Stimulated activated naive CD8-positive, alpha-beta T cell treated with anti-CD3 and anti-CD28 coated beads, Interleukin-15, Interleukin-2, amounts not matched to agents 100 ng/mL and 50 ng/mL, for 24 hours (primary cell): ENCODE measurements around the gene SLC8A3.

Source experiments
- H3K27ac Mint-ChIP-seq: one replicate; pipeline ENCODE4 v1.8.0; 2021; ENCODE audit warnings: mild to moderate bottlenecking, mixed read lengths
- H3K27me3 Mint-ChIP-seq: one replicate; pipeline ENCODE4 v1.8.0; 2021; ENCODE audit warnings: mixed read lengths
- H3K36me3 Mint-ChIP-seq: one replicate; pipeline ENCODE4 v1.8.0; 2021; ENCODE audit warnings: low read depth, mixed read lengths
- H3K4me1 Mint-ChIP-seq: one replicate; pipeline ENCODE4 v1.8.0; 2021; ENCODE audit warnings: low read depth, mixed read lengths
- H3K4me3 Mint-ChIP-seq: one replicate; pipeline ENCODE4 v1.8.0; 2021; ENCODE audit warnings: mild to moderate bottlenecking, mixed read lengths
- H3K9me3 Mint-ChIP-seq: one replicate; pipeline ENCODE4 v1.8.0; 2021; ENCODE audit warnings: mixed read lengths

Gene SLC8A3

DNA sequence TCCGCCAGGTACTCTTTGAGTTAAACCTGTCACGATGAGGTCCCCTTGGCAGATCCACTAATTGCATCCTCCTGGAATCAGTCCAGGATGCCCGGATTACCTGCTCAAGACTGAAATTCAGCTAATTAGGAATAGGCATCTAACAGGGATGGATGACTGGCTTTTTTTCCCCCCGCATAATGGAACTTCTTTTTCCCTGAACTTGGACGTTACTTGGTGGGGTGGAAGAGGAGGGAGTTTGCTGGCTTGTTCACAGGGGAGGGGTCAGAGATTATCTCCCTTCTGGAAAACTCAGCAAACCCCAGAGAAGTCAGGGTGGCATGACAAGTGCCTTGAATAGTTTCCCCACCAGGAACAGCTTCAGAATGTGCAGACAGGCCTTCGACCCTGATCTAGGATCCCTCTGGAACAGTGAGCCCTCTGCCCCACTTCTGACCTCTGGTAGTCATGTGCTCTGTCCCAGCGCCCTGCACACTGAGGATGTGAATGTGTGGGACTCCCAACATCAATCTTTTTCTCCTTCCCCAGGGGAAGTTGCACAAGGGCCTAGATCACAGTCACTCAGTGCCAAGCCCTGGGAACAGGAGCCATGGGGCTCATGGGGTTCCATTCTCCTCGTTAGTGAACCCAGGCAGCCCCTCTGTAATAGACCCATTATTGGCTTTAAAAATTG, 167.1 kb downstream of the SLC8A3 start:
- Mint-ChIP-seq H3K27ac (no peak overlapping the region), H3K27me3 (no peaks in the 10 kb centered on the region), H3K36me3 (no peaks in the 10 kb centered on the region), H3K4me1 (peaks cover 14% of the 10 kb centered on the region), H3K9me3 (no peaks in the 10 kb centered on the region), H3K4me3 (no peak overlapping the region)

GRCh38 chr14:70020352-70021170, 168.2 kb downstream of the SLC8A3 start:
- H3K4me3 Mint-ChIP-seq: no peak overlapping the region
- H3K36me3 Mint-ChIP-seq: no peaks in the 10 kb centered on the region

GRCh38 chr14:70019695-70020094, 169.1 kb downstream of the SLC8A3 start:
- Mint-ChIP-seq H3K27me3 (peaks cover 8% of the 10 kb centered on the region), H3K36me3 (no peaks in the 10 kb centered on the region), H3K4me1 (peaks cover 14% of the 10 kb centered on the region), H3K9me3 (no peaks in the 10 kb centered on the region), H3K27ac (no peak overlapping the region), H3K4me3 (no peak overlapping the region)

More at GRCh38 chr14:70020352-70021170, 168.2 kb downstream of the SLC8A3 start:
- Mint-ChIP-seq H3K27ac (no peak overlapping the region), H3K9me3 (no peaks in the 10 kb centered on the region), H3K27me3 (peaks cover 2% of the 10 kb centered on the region), H3K4me1 (peaks cover 14% of the 10 kb centered on the region)

DNA sequence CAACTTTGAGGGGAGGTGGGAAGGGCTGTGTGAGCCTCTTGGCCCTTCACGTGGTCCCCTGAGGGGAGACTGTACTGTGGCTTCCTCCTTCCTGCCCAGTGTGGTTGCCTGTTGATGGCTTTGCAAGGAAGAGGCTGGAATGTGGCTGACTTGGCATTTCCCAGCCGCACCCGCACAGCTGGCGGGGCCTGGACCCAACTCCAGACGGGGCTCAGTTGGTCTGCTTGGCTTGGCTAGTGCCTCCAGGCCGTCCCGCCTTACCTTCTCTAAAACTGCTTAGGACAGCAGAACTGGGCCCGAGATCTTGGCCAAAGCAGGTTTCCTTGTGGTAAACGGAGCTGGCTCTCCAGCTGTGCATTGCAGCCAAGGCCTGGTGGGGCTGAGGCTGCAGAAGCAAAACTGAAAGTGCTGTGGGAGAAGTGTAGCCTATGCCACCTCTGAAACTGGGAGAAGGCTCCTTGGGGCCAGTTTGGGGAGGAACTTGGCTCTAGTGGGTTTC, 170.0 kb downstream of the SLC8A3 start:
- H3K4me3 Mint-ChIP-seq: no peak overlapping the region
- H3K27ac Mint-ChIP-seq: no peak overlapping the region
- peaks cover 8% of the 10 kb centered on the region for H3K27me3 Mint-ChIP-seq

GRCh38 chr14:70018230-70018629, 170.5 kb downstream of the SLC8A3 start:
- H3K9me3 Mint-ChIP-seq: no peaks in the 10 kb centered on the region
- H3K4me1 Mint-ChIP-seq: peaks cover 14% of the 10 kb centered on the region
- peaks cover 8% of the 10 kb centered on the region for H3K27me3 Mint-ChIP-seq
- no peak overlapping the region for H3K4me3 Mint-ChIP-seq
- H3K36me3 Mint-ChIP-seq: no peaks in the 10 kb centered on the region
- no peak overlapping the region for H3K27ac Mint-ChIP-seq

More for the DNA sequence above, 170.0 kb downstream of the SLC8A3 start:
- H3K36me3 Mint-ChIP-seq: no peaks in the 10 kb centered on the region
- peaks cover 14% of the 10 kb centered on the region for H3K4me1 Mint-ChIP-seq
- H3K9me3 Mint-ChIP-seq: no peaks in the 10 kb centered on the region

DNA sequence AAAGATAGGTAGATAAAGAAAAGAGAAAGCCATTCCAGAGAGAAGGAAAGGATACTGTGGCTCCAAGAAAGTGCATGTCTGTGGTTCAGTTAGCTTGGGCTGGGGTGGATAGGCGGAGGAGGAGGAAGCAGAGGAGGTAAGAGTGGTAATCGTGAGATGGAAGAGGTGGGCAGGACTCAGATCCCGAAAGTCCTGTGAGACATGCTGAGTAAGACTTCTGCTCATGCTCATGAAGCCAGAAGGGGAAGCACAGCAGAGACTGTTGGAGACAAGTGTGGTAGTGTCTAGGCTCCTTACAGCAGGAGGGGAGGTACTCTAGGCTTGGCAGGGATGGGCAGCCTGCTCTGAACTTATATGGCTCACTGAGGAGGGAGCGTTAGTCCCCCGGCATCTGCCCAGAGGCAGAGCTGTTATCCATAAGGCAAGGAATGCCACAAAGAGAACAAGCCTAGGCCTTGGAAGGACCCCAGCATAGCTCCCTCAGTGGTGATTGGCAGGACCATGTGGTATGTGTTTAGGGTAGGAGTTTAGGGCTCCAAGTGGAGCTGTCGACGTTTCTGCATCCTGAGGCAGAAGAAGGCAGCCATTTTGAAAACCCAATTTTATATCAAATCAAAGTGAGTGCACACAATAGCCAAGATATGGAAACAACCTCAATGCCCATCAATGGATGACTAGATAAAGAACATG, 174.2 kb downstream of the SLC8A3 start:
- H3K27ac Mint-ChIP-seq: no peak overlapping the region
- no peaks in the 10 kb centered on the region for H3K9me3 Mint-ChIP-seq
- no peaks in the 10 kb centered on the region for H3K36me3 Mint-ChIP-seq
- H3K4me1 Mint-ChIP-seq: peaks cover 14% of the 10 kb centered on the region
- H3K27me3 Mint-ChIP-seq: peaks cover 8% of the 10 kb centered on the region
- no peak overlapping the region for H3K4me3 Mint-ChIP-seq

DNA sequence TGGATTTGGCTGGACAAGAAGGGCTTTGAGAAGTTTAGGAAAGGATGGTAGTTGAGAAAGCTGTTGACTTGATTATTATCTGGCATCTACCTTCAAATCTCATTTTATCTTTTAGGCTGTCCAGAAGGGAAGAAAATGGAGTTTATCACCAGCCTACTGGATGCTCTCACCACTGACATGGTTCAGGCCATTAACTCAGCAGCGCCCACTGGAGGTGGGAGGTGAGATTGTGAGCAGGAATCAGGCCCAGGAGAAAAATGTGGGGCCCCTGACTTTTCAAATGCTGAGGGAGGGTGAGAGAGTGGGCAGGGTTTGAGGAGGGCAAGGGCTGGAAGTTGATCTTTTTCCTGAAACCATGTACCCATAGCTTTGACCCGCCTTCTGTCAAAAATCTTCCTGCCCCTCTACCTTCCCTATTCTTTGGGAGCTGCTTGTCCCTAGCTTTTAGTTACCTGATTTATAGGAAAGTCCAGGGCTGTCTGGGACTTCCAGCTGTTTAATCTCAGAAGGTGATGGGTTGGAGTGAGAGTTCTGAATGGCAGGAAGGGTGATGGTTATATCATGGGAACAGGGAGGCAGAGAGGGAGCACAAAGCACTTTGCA, 175.4 kb downstream of the SLC8A3 start:
- Mint-ChIP-seq H3K36me3 (no peaks in the 10 kb centered on the region), H3K4me3 (no peak overlapping the region), H3K9me3 (no peaks in the 10 kb centered on the region), H3K4me1 (peaks cover 8% of the 10 kb centered on the region), H3K27ac (no peak overlapping the region), H3K27me3 (peaks cover 8% of the 10 kb centered on the region)

GRCh38 chr14:70011708-70012107, 177.0 kb downstream of the SLC8A3 start:
- peaks cover 8% of the 10 kb centered on the region for H3K27me3 Mint-ChIP-seq
- no peaks in the 10 kb centered on the region for H3K36me3 Mint-ChIP-seq
- H3K9me3 Mint-ChIP-seq: no peaks in the 10 kb centered on the region
- no peak overlapping the region for H3K4me3 Mint-ChIP-seq
- H3K4me1 Mint-ChIP-seq: no peaks in the 10 kb centered on the region
- H3K27ac Mint-ChIP-seq: no peak overlapping the region

DNA sequence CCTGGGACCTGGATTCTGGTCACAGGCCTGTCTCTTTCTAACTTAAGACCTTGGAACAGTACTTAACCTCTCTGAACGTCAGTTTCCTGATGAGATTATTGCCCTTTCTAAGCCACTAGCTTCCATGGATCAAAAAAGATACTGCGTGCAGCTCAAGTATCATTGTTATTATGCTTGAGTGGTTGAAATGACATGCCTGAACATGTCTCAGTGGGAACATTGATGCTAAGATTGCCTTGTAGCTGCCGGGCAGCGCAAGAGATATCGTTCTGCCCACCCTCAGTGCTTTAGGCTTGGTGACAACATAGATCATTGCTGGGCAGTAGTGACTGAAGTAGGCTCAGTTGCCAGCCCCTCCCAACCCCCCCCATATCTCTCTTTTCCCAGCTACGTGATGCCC, 177.7 kb downstream of the SLC8A3 start:
- Mint-ChIP-seq H3K36me3 (no peaks in the 10 kb centered on the region), H3K4me3 (no peak overlapping the region), H3K9me3 (no peaks in the 10 kb centered on the region), H3K4me1 (no peaks in the 10 kb centered on the region), H3K27ac (no peak overlapping the region), H3K27me3 (peaks cover 8% of the 10 kb centered on the region)

DNA sequence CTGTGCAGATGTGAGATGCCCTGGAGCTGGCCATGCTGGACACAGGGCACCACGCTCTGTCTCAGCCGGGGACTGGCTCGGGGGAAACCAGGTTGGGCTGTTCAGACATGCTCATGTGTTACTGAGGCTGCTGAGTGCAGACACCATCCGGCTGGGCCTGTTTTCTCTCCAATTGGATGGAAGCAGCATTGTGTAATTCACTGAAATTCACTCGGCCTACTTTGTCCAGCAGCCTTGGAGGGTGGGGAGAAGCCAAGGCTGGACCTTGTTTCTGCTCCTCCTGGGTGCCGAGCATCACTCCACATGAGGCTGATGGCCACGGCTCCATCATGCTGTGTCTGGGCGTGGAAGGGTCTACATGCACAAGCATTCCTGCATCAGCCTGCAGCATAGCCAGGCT, 178.8 kb downstream of the SLC8A3 start:
- Mint-ChIP-seq H3K9me3 (no peaks in the 10 kb centered on the region), H3K36me3 (no peaks in the 10 kb centered on the region), H3K27ac (no peak overlapping the region), H3K4me3 (no peak overlapping the region), H3K27me3 (no peaks in the 10 kb centered on the region), H3K4me1 (no peaks in the 10 kb centered on the region)

DNA sequence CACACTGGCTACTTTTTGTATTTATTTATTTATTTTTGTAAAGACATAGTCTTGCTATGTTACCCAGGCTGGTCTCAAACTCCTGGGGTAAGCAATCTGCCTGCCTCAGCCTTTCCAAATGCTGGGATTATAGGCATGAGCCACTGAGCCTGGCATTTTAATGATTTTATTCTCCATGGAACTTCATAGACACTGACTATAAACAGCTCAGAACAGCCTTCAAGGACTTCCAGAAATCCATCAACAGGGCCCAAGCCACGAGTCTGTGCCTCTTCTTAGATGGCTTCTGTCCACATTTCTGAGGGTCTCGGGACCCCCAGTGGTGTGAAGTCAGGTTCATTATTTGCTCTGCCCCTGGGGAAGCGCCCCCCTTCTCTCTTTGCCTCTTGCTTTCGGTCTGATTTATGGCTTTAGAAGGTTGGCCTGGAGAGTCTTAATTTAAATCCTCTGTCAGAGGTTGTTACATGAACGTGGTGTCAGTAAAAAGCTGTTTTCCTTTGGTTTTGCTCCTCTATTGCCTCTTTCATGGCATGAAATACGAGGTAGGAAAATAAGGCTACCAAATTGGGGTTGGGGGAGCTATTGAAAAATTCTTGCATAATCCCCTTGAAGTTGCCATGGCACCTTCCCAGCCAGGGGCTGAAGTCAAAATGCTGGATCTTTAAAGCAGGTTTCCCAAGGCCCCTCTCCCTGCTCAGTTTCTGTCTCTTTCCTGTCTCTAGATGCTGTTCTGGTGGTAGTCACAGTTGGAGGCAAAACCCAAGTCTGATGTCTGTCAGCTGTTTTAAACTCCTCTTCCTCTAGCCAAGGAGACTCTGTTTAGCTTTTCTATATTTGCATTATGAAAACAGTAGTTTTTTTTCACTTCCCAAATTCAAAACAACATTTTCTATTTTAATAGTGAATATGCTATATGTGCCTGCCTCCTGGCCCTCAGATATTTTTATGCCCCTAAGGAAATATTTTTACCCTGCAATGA, 180.2 kb downstream of the SLC8A3 start:
- Mint-ChIP-seq H3K4me1 (no peaks in the 10 kb centered on the region), H3K36me3 (no peaks in the 10 kb centered on the region), H3K4me3 (no peak overlapping the region), H3K9me3 (no peaks in the 10 kb centered on the region), H3K27ac (no peak overlapping the region), H3K27me3 (peaks cover 5% of the 10 kb centered on the region)

- no peaks in the 10 kb centered on the region for H3K4me1 Mint-ChIP-seq
- peaks cover 9% of the 10 kb centered on the region for H3K27me3 Mint-ChIP-seq
- no peak overlapping the region for H3K4me3 Mint-ChIP-seq
- no peaks in the 10 kb centered on the region for H3K36me3 Mint-ChIP-seq
- H3K9me3 Mint-ChIP-seq: no peaks in the 10 kb centered on the region
- no peak overlapping the region for H3K27ac Mint-ChIP-seq
Observed at GRCh38 chr14:70006699-70007098, 182.1 kb downstream of the SLC8A3 start.

GRCh38 chr14:70005281-70005805, 183.4 kb downstream of the SLC8A3 start:
- Mint-ChIP-seq H3K27me3 (peaks cover 9% of the 10 kb centered on the region), H3K27ac (no peak overlapping the region)

DNA sequence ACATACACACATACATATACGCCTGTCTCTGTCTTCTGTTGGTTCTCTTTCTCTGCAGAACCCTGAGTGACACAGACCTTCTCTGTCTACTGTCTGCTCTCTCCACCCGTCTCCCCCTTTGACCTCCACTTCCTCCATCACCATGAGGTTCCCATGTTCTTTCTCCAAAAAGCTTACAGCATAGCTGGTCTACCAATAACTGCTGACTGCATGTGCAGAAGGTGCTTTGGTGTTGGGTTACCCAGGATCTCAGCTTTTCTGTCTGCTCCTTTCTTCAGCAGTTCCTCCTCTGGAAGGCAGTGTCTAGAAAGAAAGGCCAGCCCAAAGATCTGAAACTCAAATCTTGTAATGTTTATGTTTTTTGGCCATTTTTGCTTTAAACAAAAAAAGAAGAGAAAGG, 184.0 kb downstream of the SLC8A3 start:
- no peaks in the 10 kb centered on the region for H3K9me3 Mint-ChIP-seq
- no peak overlapping the region for H3K4me3 Mint-ChIP-seq
- H3K4me1 Mint-ChIP-seq: no peaks in the 10 kb centered on the region
- H3K27ac Mint-ChIP-seq: no peak overlapping the region
- H3K27me3 Mint-ChIP-seq: peaks cover 11% of the 10 kb centered on the region
- H3K36me3 Mint-ChIP-seq: no peaks in the 10 kb centered on the region

More at GRCh38 chr14:70005281-70005805, 183.4 kb downstream of the SLC8A3 start:
- Mint-ChIP-seq H3K4me1 (no peaks in the 10 kb centered on the region), H3K36me3 (no peaks in the 10 kb centered on the region), H3K4me3 (no peak overlapping the region), H3K9me3 (no peaks in the 10 kb centered on the region)
